Thoracic aorta (tissue), 2 donors: Measurements from ENCODE around the gene NT5C1B. TPM values are rescaled to one million over a fixed set of nuclear protein-coding genes. Genes with fewer than 3 reads are reported as not detected.

Source experiments
- ATAC-seq: fragments of 150-250 bp; one replicate; pipeline ENCODE4 v1.8.0; 2017; ENCODE audit warnings: low read depth; ENCODE audit not compliant: insufficient number of reproducible peaks, low FRiP score
- DNase-seq: peaks from one replicate; pipeline ENCODE4 v3.0.0-alpha.2; 2020; ENCODE audit warnings: low spot score
- H3K27ac ChIP-seq, 2 donors: fragments of 200-600 bp; sonication (generic); 1 replicate in 1 of 2; 2 replicates in 1 of 2; pipeline ENCODE4 v1.5.1; 2016; ENCODE audit warnings: mild to moderate bottlenecking in 2 of 2, moderate library complexity in 2 of 2
- H3K27me3 ChIP-seq: fragments of 200-600 bp; sonication (generic); replicated peaks from 2 replicates; pipeline ENCODE4 v1.6.0; 2016; ENCODE audit warnings: mild to moderate bottlenecking; ENCODE audit not compliant: insufficient read depth
- H3K36me3 ChIP-seq: fragments of 200-600 bp; sonication (generic); one replicate; pipeline ENCODE4 v1.5.1; 2016
- H3K4me1 ChIP-seq, 2 donors: fragments of 200-600 bp; sonication (generic); 1 replicate in 1 of 2; 2 replicates in 1 of 2; pipeline versions ENCODE4 v1.5.1 to v1.6.0; 2016; ENCODE audit warnings: low read depth in 2 of 2, mild to moderate bottlenecking in 1 of 2; ENCODE audit not compliant: control insufficient read depth in 1 of 2
- H3K4me3 ChIP-seq: fragments of 200-600 bp; sonication (generic); 2 replicates; pipeline ENCODE4 v1.5.1; 2016; ENCODE audit warnings: mild to moderate bottlenecking
- H3K9me3 ChIP-seq: fragments of 200-600 bp; sonication (generic); 2 replicates; pipeline ENCODE4 v1.5.1; 2016
- CTCF ChIP-seq: fragments of 200-600 bp; sonication (generic); IDR thresholded peaks from one replicate; pipeline ENCODE4 v1.5.1; 2019; ENCODE audit warnings: antibody characterized with exemption
- total RNA-seq, 2 donors: library from RNA; depleted of rRNA; stranded (reverse); fragments of >200 nt; gene quantifications; one replicate each; pipeline versions ENCODE4 v1.1.0 to v1.2.3, GENCODE V29; 2016

Gene NT5C1B
- total RNA-seq, 2 donors from 2014 or later, result not detected

DNA sequence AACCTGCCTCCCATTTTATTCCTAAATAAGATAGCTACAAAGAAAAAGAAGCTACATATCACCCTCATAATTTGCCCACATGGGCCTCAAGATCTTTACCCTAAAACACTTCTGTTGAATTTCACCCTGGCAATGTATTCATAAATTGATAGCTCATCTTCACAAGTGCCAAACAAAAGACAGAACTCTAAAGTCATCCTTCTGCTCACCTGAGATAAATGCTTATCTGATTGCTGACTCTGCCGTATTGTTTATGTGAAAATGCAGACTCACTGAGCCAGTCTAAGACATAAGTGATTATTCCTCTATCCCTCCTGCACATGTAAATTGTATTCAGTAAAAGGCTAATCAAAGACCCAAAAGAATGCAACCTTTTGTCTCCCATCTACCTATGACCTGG is 30.9 kb downstream of the NT5C1B start:
- Histone ChIP-seq H3K36me3 (peaks cover 11% of the 10 kb centered on the region), H3K9me3 (no peaks in the 10 kb centered on the region), H3K4me1 (peaks cover 16 to 42% of the 10 kb centered on the region in 2 donors), H3K27me3 (no peaks in the 10 kb centered on the region), H3K27ac (no peak overlapping the region), H3K4me3 (no peak overlapping the region)
- ATAC-seq, result no peak
- TF ChIP-seq CTCF, result no peak
- no peak for DNase-seq

GRCh38 chr2:18557121-18557520 is 32.2 kb downstream of the NT5C1B start:
- Histone ChIP-seq H3K36me3 (peaks cover 11% of the 10 kb centered on the region), H3K4me3 (no peak overlapping the region), H3K27me3 (no peaks in the 10 kb centered on the region), H3K4me1 (peaks cover 16 to 55% of the 10 kb centered on the region in 2 donors), H3K9me3 (no peaks in the 10 kb centered on the region), H3K27ac (no peak overlapping the region)
- no peak for TF ChIP-seq CTCF
- no peak for ATAC-seq
- no peak for DNase-seq

- TF ChIP-seq CTCF, result no peak
- DNase-seq (no peak), ATAC-seq (no peak)
- peaks cover 7 to 67% of the 10 kb centered on the region in 2 donors for H3K4me1 ChIP-seq
- H3K36me3 ChIP-seq, result peaks cover 11% of the 10 kb centered on the region
- H3K27ac ChIP-seq, result peak overlapping the region in 1 of 2 donors; percentile 0
- H3K4me3 ChIP-seq, result no peak overlapping the region
- no peaks in the 10 kb centered on the region for H3K27me3 ChIP-seq
- H3K9me3 ChIP-seq, result no peaks in the 10 kb centered on the region
These were observed 36.9 kb downstream of the NT5C1B start for GRCh38 chr2:18552351-18553077.

DNA sequence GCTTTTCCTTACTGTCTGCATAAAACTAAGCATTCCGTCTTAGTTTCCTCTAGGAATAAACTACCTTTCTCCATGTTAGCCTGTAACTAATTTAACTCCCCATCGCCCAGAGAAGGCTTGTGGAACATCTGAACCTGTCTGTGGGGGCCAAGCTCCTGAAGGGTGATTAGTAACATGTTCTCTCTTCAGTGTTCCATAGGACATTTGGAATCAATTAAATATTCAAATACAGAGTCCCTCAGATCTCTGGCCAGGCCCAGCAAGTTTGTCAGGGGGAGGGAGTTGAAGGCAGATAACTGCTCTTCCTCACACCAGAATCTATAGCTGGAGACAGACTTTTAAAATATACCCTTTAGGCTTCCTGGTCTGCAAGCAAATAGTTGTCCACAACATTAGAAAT is 37.7 kb downstream of the NT5C1B start:
- Histone ChIP-seq H3K4me3 (no peak overlapping the region), H3K36me3 (peaks cover 11% of the 10 kb centered on the region), H3K4me1 (peaks cover 3 to 61% of the 10 kb centered on the region in 2 donors), H3K9me3 (no peaks in the 10 kb centered on the region), H3K27ac (no peak overlapping the region), H3K27me3 (no peaks in the 10 kb centered on the region)
- ATAC-seq, result no peak
- DNase-seq, result no peak
- TF ChIP-seq CTCF, result no peak

- Histone ChIP-seq H3K27me3 (no peaks in the 10 kb centered on the region), H3K36me3 (peaks cover 11% of the 10 kb centered on the region), H3K27ac (no peak overlapping the region), H3K9me3 (no peaks in the 10 kb centered on the region), H3K4me3 (no peak overlapping the region), H3K4me1 (peaks cover 3 to 62% of the 10 kb centered on the region in 2 donors)
- DNase-seq (no peak), ATAC-seq (no peak)
- no peak for TF ChIP-seq CTCF
These were observed 38.2 kb downstream of the NT5C1B start for GRCh38 chr2:18551169-18551568.
